Body of pancreas (tissue), 4 donors: ENCODE measurements around the gene MAMDC2. TPM values are rescaled to one million over a fixed set of nuclear protein-coding genes. Genes with fewer than 3 reads are reported as not detected.

Source experiments
- ATAC-seq: fragments of 150-250 bp; one replicate; pipeline ENCODE4 v1.9.1; 2016
- DNase-seq, 4 donors: peaks; one replicate each; pipeline ENCODE4 v3.0.0-alpha.2; 2019
- H3K27ac ChIP-seq, 4 donors: fragments of 200-600 bp; sonication (generic); 1 replicate in 3 of 4; 2 replicates in 1 of 4; pipeline versions ENCODE4 v1.5.1 to v1.6.1; 2016 to 2019; ENCODE audit warnings: mild to moderate bottlenecking in 1 of 4, mixed read lengths in 1 of 4, moderate library complexity in 1 of 4
- H3K27me3 ChIP-seq, 2 donors: fragments of 200-600 bp; sonication (generic); one replicate each; pipeline ENCODE4 v1.6.0; 2016; ENCODE audit warnings: mild to moderate bottlenecking in 1 of 2
- H3K36me3 ChIP-seq, 2 donors: fragments of 200-600 bp; sonication (generic); replicated peaks in 1 of 2; 2 replicates each; pipeline ENCODE4 v1.5.1; 2016; ENCODE audit warnings: low read depth in 2 of 2; ENCODE audit not compliant: insufficient read depth in 1 of 2
- H3K4me1 ChIP-seq: fragments of 200-600 bp; sonication (generic); one replicate; pipeline ENCODE4 v1.6.0; 2016
- H3K4me3 ChIP-seq, 2 donors: fragments of 200-600 bp; sonication (generic); 1 replicate in 1 of 2; 2 replicates in 1 of 2; pipeline ENCODE4 v1.5.1; 2016 to 2019
- H3K9me3 ChIP-seq, 3 donors: fragments of 200-600 bp; sonication (generic); 1 replicate in 2 of 3; 2 replicates in 1 of 3; pipeline ENCODE4 v1.5.1; 2016
- CTCF ChIP-seq, 7 experiments: fragments of 450-650 bp in 4 of 7; fragments of 200-600 bp in 3 of 7; sonication (generic) in 3 of 7; IDR thresholded peaks; one replicate each; pipeline ENCODE4 v1.5.1; 2016 to 2019; ENCODE audit warnings: antibody characterized with exemption in 7 of 7
- POLR2A ChIP-seq, 3 donors: fragments of 450-650 bp; IDR thresholded peaks; one replicate each; pipeline ENCODE4 v1.6.1; 2016; ENCODE audit warnings: antibody characterized with exemption in 3 of 3, mild to moderate bottlenecking in 2 of 3
- WGBS, 2 donors: methylation state at CpG; one replicate each; pipeline ENCODE4 v1.1.5; 2017; 5-methylcytosine and 5-hydroxymethylcytosine counted together
- intact Hi-C: fragments of 100-400 bp; cut with DNase I; formaldehyde crosslinking; loops from one replicate; pipeline ENCODE4 v1.15.1; 2023
- total RNA-seq, 2 donors: library from RNA; depleted of rRNA; stranded (reverse); fragments of >200 nt; gene quantifications; one replicate each; pipeline ENCODE4 v1.1.0, GENCODE V29; 2016

MAMDC2 gene
- total RNA-seq, 2 donors from 2014 or later = 4.0 to 17.1 TPM

- Histone ChIP-seq H3K4me3 (no peak overlapping the region), H3K9me3 (no peaks in the 10 kb centered on the region), H3K36me3 (no peaks in the 10 kb centered on the region), H3K27me3 (no peaks in the 10 kb centered on the region), H3K27ac (no peak overlapping the region), H3K4me1 (peaks cover 4% of the 10 kb centered on the region)
- TF ChIP-seq POLR2A (IDR thresholded peaks at IDR 0.05) (no peak), CTCF (IDR thresholded peaks at IDR 0.05) (no peak)
- intact Hi-C loops = no loop called here
- no peak for ATAC-seq
- DNase-seq = no peak
Measured at GRCh38 chr9:70093095-70093494, 49.4 kb downstream of the MAMDC2 start.

- Histone ChIP-seq H3K4me3 (no peak overlapping the region), H3K4me1 (peaks cover 4% of the 10 kb centered on the region), H3K36me3 (no peaks in the 10 kb centered on the region), H3K9me3 (no peaks in the 10 kb centered on the region), H3K27me3 (no peaks in the 10 kb centered on the region), H3K27ac (no peak overlapping the region)
- DNase-seq (no peak), ATAC-seq (no peak)
- TF ChIP-seq CTCF (IDR thresholded peaks at IDR 0.05) = no peak
- TF ChIP-seq POLR2A (IDR thresholded peaks at IDR 0.05) = no peak
- WGBS, 2 donors = 44 to 59% methylated on average over 1 of the region's 1 CpG
- intact Hi-C loops = no loop called here
Measured at GRCh38 chr9:70093944-70094343, 50.3 kb downstream of the MAMDC2 start.

- H3K36me3 ChIP-seq = no peaks in the 10 kb centered on the region
- H3K27me3 ChIP-seq = no peaks in the 10 kb centered on the region
- intact Hi-C loops = no loop called here
- H3K4me3 ChIP-seq = no peak overlapping the region
- H3K9me3 ChIP-seq = no peaks in the 10 kb centered on the region
- TF ChIP-seq POLR2A (IDR thresholded peaks at IDR 0.05) = no peak
- no peak for TF ChIP-seq CTCF (IDR thresholded peaks at IDR 0.05)
- ATAC-seq (no peak), DNase-seq (no peak)
- no peak overlapping the region for H3K27ac ChIP-seq
- peaks cover 4% of the 10 kb centered on the region for H3K4me1 ChIP-seq
Measured at GRCh38 chr9:70094747-70095146, 51.1 kb downstream of the MAMDC2 start.

- no peaks in the 10 kb centered on the region for H3K27me3 ChIP-seq
- ATAC-seq (no peak), DNase-seq (no peak)
- intact Hi-C loops = no loop called here
- H3K4me3 ChIP-seq = no peak overlapping the region
- no peak for TF ChIP-seq POLR2A (IDR thresholded peaks at IDR 0.05)
- TF ChIP-seq CTCF (IDR thresholded peaks at IDR 0.05) = no peak
- WGBS, 2 donors = 73 to 85% methylated on average over 4 of the region's 4 CpGs
- H3K4me1 ChIP-seq = peaks cover 4% of the 10 kb centered on the region
- no peak overlapping the region for H3K27ac ChIP-seq
- H3K9me3 ChIP-seq = no peaks in the 10 kb centered on the region
- H3K36me3 ChIP-seq = no peaks in the 10 kb centered on the region
Measured at GRCh38 chr9:70097187-70097586, 53.5 kb downstream of the MAMDC2 start.

GRCh38 chr9:70100362-70100761 lies 56.7 kb downstream of the MAMDC2 start:
- Histone ChIP-seq H3K27ac (no peak overlapping the region), H3K4me1 (no peaks in the 10 kb centered on the region), H3K36me3 (no peaks in the 10 kb centered on the region), H3K4me3 (no peak overlapping the region), H3K27me3 (no peaks in the 10 kb centered on the region), H3K9me3 (no peaks in the 10 kb centered on the region)
- ATAC-seq (peak; percentile 27), DNase-seq (no peak)
- 67% methylated on average over 4 of the region's 4 CpGs for WGBS, 2 donors
- no peak for TF ChIP-seq CTCF (IDR thresholded peaks at IDR 0.05)
- intact Hi-C loops = no loop called here
